MM.1S (cell line): Measurements from ENCODE around the gene CYRIA.

Experiments used
- EZH2 ChIP-seq: fragments of 300-600 bp; sonication (generic); optimal IDR thresholded peaks from 2 replicates; pipeline ENCODE3; 2017; ENCODE audit warnings: low read depth, mild to moderate bottlenecking, antibody characterized with exemption, low read length, mixed read lengths
- EZH2phosphoT487 ChIP-seq: fragments of 300-600 bp; sonication (generic); IDR thresholded peaks from 2 replicates; pipeline ENCODE4 v1.6.1; 2018; ENCODE audit warnings: antibody characterized with exemption, low read length
- TF ChIP-seq, protein P1 (sequence below): fragments of 300-600 bp; sonication (generic); IDR thresholded peaks from 2 replicates; pipeline ENCODE4 v1.5.1; 2016; ENCODE audit warnings: antibody characterized with exemption, low read length, mixed read lengths

DNA sequence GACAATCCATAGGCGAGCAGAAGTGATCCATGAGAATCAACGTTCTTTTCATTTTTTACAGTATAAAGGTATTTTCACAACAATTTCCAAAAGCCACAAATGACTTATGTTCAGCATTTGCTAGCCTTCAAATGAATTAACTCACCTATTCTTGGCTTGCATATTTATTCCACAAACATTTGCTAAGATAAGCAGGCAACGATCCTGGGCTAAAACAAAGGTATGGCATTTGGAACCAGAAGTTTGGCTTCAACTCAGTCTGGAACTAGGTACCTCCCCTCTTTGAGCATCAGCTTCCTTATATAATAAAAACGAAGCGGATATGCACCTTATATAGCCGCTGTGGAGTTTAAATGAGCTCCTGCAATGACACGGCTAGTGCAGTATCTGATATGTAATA, 20.5 kb downstream of the CYRIA start:
- no peak for TF ChIP-seq EZH2
- TF ChIP-seq, protein P1, sequence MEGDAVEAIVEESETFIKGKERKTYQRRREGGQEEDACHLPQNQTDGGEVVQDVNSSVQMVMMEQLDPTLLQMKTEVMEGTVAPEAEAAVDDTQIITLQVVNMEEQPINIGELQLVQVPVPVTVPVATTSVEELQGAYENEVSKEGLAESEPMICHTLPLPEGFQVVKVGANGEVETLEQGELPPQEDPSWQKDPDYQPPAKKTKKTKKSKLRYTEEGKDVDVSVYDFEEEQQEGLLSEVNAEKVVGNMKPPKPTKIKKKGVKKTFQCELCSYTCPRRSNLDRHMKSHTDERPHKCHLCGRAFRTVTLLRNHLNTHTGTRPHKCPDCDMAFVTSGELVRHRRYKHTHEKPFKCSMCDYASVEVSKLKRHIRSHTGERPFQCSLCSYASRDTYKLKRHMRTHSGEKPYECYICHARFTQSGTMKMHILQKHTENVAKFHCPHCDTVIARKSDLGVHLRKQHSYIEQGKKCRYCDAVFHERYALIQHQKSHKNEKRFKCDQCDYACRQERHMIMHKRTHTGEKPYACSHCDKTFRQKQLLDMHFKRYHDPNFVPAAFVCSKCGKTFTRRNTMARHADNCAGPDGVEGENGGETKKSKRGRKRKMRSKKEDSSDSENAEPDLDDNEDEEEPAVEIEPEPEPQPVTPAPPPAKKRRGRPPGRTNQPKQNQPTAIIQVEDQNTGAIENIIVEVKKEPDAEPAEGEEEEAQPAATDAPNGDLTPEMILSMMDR: no peak
- no peak for TF ChIP-seq EZH2phosphoT487
